Testis (tissue), 2 donors: ENCODE measurements around the gene MYH10.

Source experiments
- POLR2A ChIP-seq: fragments of 450-650 bp; IDR thresholded peaks from one replicate; pipeline ENCODE4 v1.6.1; 2017; ENCODE audit warnings: antibody characterized with exemption, mild to moderate bottlenecking, moderate library complexity
- TF ChIP-seq, protein P1 (sequence below), 3 experiments: fragments of 450-650 bp in 2 of 3; fragments of 200-600 bp in 1 of 3; sonication (generic) in 1 of 3; IDR thresholded peaks; one replicate each; pipeline ENCODE4 v1.5.1; 2016 to 2019; ENCODE audit warnings: antibody characterized with exemption in 3 of 3, mild to moderate bottlenecking in 2 of 3, moderate library complexity in 1 of 3

DNA sequence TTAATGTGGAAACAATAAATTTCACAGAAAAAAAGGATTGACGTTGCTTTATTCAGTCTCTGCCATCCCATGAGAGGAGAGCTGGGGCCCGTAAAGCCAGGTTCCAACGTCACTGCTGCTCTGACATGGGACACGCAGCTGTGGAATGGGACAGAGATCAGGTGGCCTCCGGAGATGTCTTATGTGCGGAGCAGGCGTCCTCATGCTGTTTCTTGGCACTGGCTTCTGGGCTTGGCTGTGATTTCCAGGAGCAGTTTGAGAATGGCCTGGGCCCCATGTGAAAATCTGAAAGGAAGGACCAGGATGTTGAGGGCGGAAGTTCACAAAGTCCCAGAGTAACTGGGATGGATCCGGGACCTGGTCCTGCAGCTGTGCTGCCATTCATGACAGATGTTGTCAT, 162.4 kb downstream of the MYH10 start:
- TF ChIP-seq, protein P1, sequence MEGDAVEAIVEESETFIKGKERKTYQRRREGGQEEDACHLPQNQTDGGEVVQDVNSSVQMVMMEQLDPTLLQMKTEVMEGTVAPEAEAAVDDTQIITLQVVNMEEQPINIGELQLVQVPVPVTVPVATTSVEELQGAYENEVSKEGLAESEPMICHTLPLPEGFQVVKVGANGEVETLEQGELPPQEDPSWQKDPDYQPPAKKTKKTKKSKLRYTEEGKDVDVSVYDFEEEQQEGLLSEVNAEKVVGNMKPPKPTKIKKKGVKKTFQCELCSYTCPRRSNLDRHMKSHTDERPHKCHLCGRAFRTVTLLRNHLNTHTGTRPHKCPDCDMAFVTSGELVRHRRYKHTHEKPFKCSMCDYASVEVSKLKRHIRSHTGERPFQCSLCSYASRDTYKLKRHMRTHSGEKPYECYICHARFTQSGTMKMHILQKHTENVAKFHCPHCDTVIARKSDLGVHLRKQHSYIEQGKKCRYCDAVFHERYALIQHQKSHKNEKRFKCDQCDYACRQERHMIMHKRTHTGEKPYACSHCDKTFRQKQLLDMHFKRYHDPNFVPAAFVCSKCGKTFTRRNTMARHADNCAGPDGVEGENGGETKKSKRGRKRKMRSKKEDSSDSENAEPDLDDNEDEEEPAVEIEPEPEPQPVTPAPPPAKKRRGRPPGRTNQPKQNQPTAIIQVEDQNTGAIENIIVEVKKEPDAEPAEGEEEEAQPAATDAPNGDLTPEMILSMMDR (IDR thresholded peaks at IDR 0.05) = no peak
- no peak for TF ChIP-seq POLR2A
